GM10847 (cell line): ENCODE measurements around the gene RIGI.

ENCODE experiments used
- POLR2A ChIP-seq: IDR thresholded peaks from 2 replicates; pipeline ENCODE4 v1.6.1; 2011; ENCODE audit not compliant: insufficient read length; ENCODE audit errors: extremely low read depth

The RIGI gene

DNA sequence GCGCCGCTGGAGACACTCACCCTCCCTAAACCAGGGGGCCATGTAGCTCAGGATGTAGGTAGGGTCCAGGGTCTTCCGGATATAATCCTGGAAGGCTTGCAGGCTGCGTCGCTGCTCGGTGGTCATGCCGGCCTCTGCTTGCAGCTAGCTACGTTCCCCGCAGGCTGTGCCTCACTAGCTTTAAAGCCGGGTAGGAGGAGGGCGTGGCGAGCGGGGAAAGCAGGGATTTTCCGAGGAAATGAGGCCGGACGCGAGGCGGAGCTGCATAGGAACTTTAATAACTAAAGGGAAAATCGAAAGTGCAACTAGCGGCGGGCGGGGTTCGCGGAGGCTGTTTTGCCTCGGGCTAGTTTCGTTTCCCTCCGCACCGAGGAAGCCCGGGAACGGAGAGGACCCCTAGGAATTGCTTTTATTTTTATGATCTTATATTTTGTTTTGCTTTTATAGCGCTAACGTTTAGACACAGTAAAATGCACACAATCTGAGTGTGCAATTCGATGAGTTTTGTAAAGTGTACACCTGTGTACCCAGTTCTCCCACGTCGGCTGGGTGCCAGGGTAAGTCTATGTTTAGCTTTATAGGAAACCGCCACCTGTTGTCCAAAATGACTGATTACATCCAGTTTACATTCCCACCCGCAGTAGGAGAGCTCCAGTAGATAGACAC lies at the start of gene RIGI:
Gene RIGI (minus strand): TSS at position 156 of the 666 bp plus-strand sequence. CDS start 30 bp downstream, at position 126.
- peak; percentile 46 for TF ChIP-seq POLR2A

- no peak for TF ChIP-seq POLR2A
These were observed 48.9 kb upstream of the RIGI start for GRCh38 chr9:32574858-32575257.

GRCh38 chr9:32573821-32574220 lies 47.8 kb upstream of the RIGI start:
- no peak for TF ChIP-seq POLR2A

GRCh38 chr9:32572900-32573523 lies 47.0 kb upstream of the RIGI start, which contains the start of gene NDUFB6:
TSS of gene NDUFB6 (minus strand) at chr9:32573159. CDS start at chr9:32573060, 99 bp downstream.
- TF ChIP-seq POLR2A, result peak; percentile 67

DNA sequence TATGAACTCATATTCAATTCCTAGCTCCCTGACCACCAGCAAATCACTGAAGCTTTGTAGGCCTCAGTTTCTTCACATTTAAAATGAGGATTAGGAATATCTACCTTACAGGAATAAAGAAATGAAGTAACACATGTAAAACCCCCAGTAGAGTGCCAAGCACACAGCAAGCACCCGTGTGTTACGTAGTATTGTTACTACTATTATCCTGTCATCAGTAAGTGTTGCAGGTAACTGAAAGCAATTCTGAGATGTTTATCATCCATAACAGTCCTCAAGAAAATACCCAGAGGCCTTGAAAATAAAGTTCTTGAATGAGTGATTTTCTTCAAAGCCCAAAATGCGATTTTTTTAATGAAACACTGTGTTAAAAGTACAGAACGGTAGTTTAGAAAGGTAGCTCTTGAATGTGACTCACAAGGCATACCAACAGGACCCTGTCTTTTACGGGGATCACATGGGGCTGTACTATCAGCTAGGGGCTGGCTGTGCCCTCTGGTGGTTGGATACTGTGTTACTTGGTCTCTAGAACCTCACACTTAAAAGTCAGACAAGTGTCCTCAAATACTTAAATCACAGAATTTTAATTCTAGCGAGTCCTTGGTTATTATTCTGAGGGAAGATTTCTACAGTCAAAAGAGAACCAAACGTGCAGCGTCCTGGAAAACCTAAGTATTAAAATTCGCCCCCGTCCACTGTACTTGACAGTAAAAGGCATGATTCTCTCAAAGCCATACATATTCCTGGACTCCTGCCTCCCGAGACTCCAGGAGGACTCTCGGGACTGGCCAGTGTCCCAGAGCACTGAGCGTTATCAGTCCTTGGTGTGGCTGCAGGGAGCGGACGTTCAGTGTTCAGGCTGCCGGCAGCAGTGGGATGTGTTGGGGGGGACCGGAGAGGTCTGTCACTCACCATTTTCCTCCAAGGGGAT lies 46.2 kb upstream of the RIGI start:
- TF ChIP-seq POLR2A, result no peak

DNA sequence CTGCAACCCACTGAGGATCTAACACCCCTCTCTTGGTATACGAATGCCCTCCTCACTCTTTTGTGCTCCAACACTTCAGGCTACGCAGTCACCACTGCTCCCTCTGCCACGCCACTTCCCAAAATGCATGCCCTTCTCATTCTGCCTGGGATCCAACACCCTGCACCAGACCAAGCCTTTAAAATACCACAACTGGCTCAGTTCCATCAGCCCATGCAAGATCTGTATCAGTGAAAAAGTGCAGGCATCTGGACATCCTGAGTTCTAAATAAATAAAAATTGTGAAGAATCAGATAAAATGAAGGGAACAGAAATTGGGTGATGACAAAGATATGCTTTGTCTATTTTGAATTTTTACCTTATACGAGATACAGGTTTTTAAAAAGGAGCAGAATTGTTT lies 44.3 kb upstream of the RIGI start:
- no peak for TF ChIP-seq POLR2A

DNA sequence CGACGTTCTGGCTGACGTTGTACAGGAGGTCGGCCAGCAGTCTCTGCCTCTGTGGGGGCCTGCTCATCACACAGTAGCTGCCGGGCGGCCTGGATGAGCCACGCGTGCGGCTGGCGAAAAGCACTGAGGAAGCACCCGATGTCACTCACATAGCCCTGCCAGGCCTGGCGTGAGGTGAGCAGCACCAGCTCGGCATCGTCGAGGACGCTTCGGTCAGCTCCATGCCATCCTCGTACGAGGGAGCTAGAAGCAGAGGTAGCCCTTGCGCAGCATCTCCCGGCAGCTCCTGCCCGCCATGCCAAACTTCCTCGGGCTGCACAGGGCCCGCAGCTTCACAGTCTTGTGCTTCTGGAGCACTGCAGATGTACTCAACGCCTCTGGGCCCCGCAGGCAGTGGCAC lies 40.8 kb upstream of the RIGI start:
- no peak for TF ChIP-seq POLR2A

GRCh38 chr9:32565967-32566366 lies 40.0 kb upstream of the RIGI start:
- no peak for TF ChIP-seq POLR2A

- TF ChIP-seq POLR2A, result no peak
These were observed 32.5 kb upstream of the RIGI start for GRCh38 chr9:32558408-32558934.

GRCh38 chr9:32554591-32554990 lies 28.6 kb upstream of the RIGI start:
- TF ChIP-seq POLR2A, result no peak

DNA sequence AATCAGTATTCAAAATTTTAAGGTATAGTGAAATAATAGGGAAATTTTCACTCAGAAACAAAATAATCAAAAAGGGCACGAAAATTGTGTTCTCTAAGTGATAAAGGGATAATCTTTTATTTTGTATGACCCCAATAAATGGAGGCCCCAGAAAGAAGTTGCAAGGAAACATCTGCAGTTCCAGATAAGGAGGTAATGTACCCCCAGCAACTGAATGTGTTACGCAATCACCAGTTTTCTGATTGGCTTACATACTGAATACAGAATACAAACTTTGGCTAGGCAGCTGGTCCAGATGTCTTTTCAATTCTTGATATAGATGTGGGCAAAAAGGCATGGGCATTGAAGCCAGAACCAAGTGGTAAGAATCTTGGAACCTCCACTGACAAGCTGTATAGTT lies 28.1 kb upstream of the RIGI start:
- TF ChIP-seq POLR2A, result no peak

- TF ChIP-seq POLR2A, result peak; percentile 78
These were observed 26.3 kb upstream of the RIGI start, which contains the start of the genes SMIM27 and TOPORS for GRCh38 chr9:32552172-32552872. TSS of gene SMIM27 (plus strand) at chr9:32552327. CDS start at chr9:32552435, 108 bp downstream. TSS of gene TOPORS (minus strand) at chr9:32552586. CDS start at chr9:32552436, 150 bp downstream.

DNA sequence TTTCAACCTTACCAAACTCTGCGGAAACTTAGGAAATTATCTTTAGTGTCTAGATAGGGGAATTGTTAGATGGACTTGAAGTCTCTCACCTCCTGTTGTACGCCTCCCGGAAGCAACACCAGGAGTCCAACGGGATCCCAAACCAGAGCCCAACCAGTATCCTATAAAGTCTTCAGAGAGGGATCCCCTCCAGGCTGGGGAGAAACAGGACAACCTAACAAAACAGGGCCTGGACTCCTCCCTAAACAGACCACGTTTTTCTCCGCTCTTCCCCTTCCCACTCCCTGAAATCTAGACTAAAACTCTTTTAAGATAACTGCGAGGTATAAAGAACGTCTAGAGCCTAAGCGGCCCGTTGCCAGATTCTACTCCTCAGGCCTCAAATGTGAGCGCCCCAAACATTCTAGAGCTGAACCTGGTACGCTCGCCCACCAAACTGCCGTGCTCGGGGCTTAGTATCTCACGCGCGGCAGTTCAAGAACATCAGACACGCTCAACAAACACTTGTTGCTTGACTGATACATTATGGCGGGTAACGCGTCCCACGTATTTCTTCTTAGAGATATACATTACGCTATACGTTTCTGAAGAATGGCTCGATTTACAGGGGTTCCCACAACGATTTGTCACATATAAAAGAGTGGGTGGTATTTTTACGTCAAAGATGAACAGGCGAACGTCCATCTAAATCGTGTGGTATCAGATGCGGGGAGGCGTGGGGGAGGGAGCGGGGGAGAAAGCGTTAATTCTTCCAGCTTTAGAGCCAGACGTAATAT lies 25.5 kb upstream of the RIGI start:
- TF ChIP-seq POLR2A, result no peak
